Left ventricle myocardium inferior (tissue), 1 donor: Measurements from ENCODE around the gene RNF224. TPM values are rescaled to one million over a fixed set of nuclear protein-coding genes. Genes with fewer than 3 reads are reported as not detected.
A peak's percentile ranks its signal among the peaks of the same experiment; 100 is the strongest.
"Not testable (repeated sequence)": the region's sequence is repeated elsewhere in the genome, so short reads cannot be mapped to it uniquely, and the experiment has no call there.

Source experiments
- DNase-seq: peaks from one replicate; pipeline ENCODE4 v3.0.0-alpha.2; 2020
- H3K27ac ChIP-seq: fragments of 200-600 bp; replicated peaks from 2 replicates; pipeline ENCODE4 v1.8.0; 2021
- H3K27me3 ChIP-seq: fragments of 200-600 bp; 2 replicates; pipeline ENCODE4 v1.8.0; 2021; ENCODE audit warnings: low read depth
- H3K36me3 ChIP-seq: fragments of 200-600 bp; 2 replicates; pipeline ENCODE4 v1.8.0; 2021
- H3K4me1 ChIP-seq: fragments of 200-600 bp; 2 replicates; pipeline ENCODE4 v1.8.0; 2021
- H3K4me3 ChIP-seq: fragments of 200-600 bp; 2 replicates; pipeline ENCODE4 v1.8.0; 2021; ENCODE audit warnings: mild to moderate bottlenecking, moderate library complexity
- H3K9me3 ChIP-seq: fragments of 200-600 bp; replicated peaks from 2 replicates; pipeline ENCODE4 v1.8.0; 2021
- CTCF ChIP-seq: fragments of 200-600 bp; IDR thresholded peaks from 2 replicates; pipeline ENCODE4 v1.8.0; 2021; ENCODE audit warnings: antibody characterized with exemption, mild to moderate bottlenecking, borderline replicate concordance
- intact Hi-C: fragments of 100-400 bp; cut with micrococcal nuclease; formaldehyde crosslinking; loops from one replicate; pipeline ENCODE4 v1.11.0; 2022
- total RNA-seq: library from RNA; stranded (reverse); fragmentation: NEBNext Ultra II Directional; extraction: Animal tissue kit (Norgen Biotek cat#: 25700); gene quantifications from one replicate; pipeline ENCODE4 v1.2.1, GENCODE V29; 2021
- donor health status: DM: no; HTN: yes; CAD: no; lungs with severe emphysema.

The RNF224 gene
- total RNA-seq, 1 donor from 2014 or later: not detected

- H3K9me3 ChIP-seq: no peaks in the 10 kb centered on the region
- DNase-seq: no peak
- TF ChIP-seq CTCF: no peak
- peaks cover 70% of the 10 kb centered on the region for H3K4me1 ChIP-seq
- H3K4me3 ChIP-seq: peak overlapping the region; percentile 96
- H3K27me3 ChIP-seq: no peaks in the 10 kb centered on the region
- peaks cover 22% of the 10 kb centered on the region for H3K36me3 ChIP-seq
- peak overlapping the region; percentile 98 for H3K27ac ChIP-seq
- intact Hi-C loops: no loop called here
Observed at GRCh38 chr9:137242269-137243203, 15.2 kb downstream of the RNF224 start.

GRCh38 chr9:137243266-137243625 lies 15.9 kb downstream of the RNF224 start:
- Histone ChIP-seq H3K4me1 (peaks cover 64% of the 10 kb centered on the region), H3K4me3 (peak overlapping the region; percentile 96), H3K36me3 (peaks cover 22% of the 10 kb centered on the region)
- H3K9me3 ChIP-seq, H3K27ac ChIP-seq, intact Hi-C loops, DNase-seq, H3K27me3 ChIP-seq: not testable (repeated sequence)

- H3K27ac ChIP-seq: peak overlapping the region; percentile 27
- peaks cover 22% of the 10 kb centered on the region for H3K36me3 ChIP-seq
- TF ChIP-seq CTCF: no peak
- peaks cover 58% of the 10 kb centered on the region for H3K4me1 ChIP-seq
- DNase-seq: no peak
- H3K27me3 ChIP-seq: no peaks in the 10 kb centered on the region
- intact Hi-C loops: no loop called here
- H3K4me3 ChIP-seq: peak overlapping the region; percentile 96
- no peaks in the 10 kb centered on the region for H3K9me3 ChIP-seq
Observed at GRCh38 chr9:137243626-137244485, 16.6 kb downstream of the RNF224 start.

- Histone ChIP-seq H3K27ac (peak overlapping the region; percentile 27), H3K4me1 (peaks cover 54% of the 10 kb centered on the region), H3K9me3 (no peaks in the 10 kb centered on the region), H3K36me3 (peaks cover 22% of the 10 kb centered on the region), H3K27me3 (no peaks in the 10 kb centered on the region), H3K4me3 (no peak overlapping the region)
- intact Hi-C loops: no loop called here
- no peak for TF ChIP-seq CTCF
- no peak for DNase-seq
Observed at GRCh38 chr9:137244486-137245449, 17.5 kb downstream of the RNF224 start.

GRCh38 chr9:137245450-137246421 lies 18.4 kb downstream of the RNF224 start:
- TF ChIP-seq CTCF: no peak
- intact Hi-C loops: no loop called here
- H3K9me3 ChIP-seq: no peaks in the 10 kb centered on the region
- no peak for DNase-seq
- no peaks in the 10 kb centered on the region for H3K27me3 ChIP-seq
- H3K36me3 ChIP-seq: peaks cover 22% of the 10 kb centered on the region
- no peak overlapping the region for H3K4me3 ChIP-seq
- peaks cover 56% of the 10 kb centered on the region for H3K4me1 ChIP-seq
- H3K27ac ChIP-seq: no peak overlapping the region
